Measurements from ENCODE around the gene TRUB2. TPM values are rescaled to one million over a fixed set of nuclear protein-coding genes. Genes with fewer than 3 reads are reported as not detected.
A peak's percentile ranks its signal among the peaks of the same experiment; 100 is the strongest.

Gene TRUB2
- total and polyA plus RNA-seq, 2 of the 13 experiments (the other 11 are each of a cell fraction or from before 2014, with no cell fraction given), result 22.3 to 41.2 TPM

GRCh38 chr9:128276008-128276573 is 46.2 kb downstream of the TRUB2 start, which contains the start of gene SWI5 (continued):
- TF ChIP-seq ZSCAN20 (CRISPR knock-in tag; IDR thresholded peaks at IDR 0.05; ENCODE audit: borderline replicate concordance), result no peak
- 0 out of 2 replicates have a peak, but pooled peaks have one; percentile 69 for TF ChIP-seq CREBL2 (CRISPR knock-in tag; IDR thresholded peaks at IDR 0.05; ENCODE audit: borderline replicate concordance)
- TF ChIP-seq MAX (IDR thresholded peaks at IDR 0.05), result peak; percentile 57
- no peak for TF ChIP-seq NFAT5 (CRISPR knock-in tag; IDR thresholded peaks at IDR 0.05)
- TF ChIP-seq ZNF572 (CRISPR knock-in tag; IDR thresholded peaks at IDR 0.05), result no peak
- TF ChIP-seq CENPBD1 (CRISPR knock-in tag; IDR thresholded peaks at IDR 0.05; ENCODE audit: borderline replicate concordance, low read depth), result no peak
- TF ChIP-seq ZBED4 (CRISPR knock-in tag; IDR thresholded peaks at IDR 0.05; ENCODE audit: borderline replicate concordance), result peak; percentile 74; the same call in 1 of the 2 replicates
- TF ChIP-seq ZFP36 (IDR thresholded peaks at IDR 0.05; ENCODE audit: borderline replicate concordance, low read depth, low read length, partially characterized antibody), result no peak
- TF ChIP-seq ZNF282 (IDR thresholded peaks at IDR 0.05; ENCODE audit: partially characterized antibody), result no peak
- TF ChIP-seq ZGPAT (CRISPR knock-in tag; IDR thresholded peaks at IDR 0.05), result peak; percentile 71
- TF ChIP-seq ZNF879 (CRISPR knock-in tag; IDR thresholded peaks at IDR 0.05), result no peak
- TF ChIP-seq SP1 (IDR thresholded peaks at IDR 0.05), result no peak
- TF ChIP-seq SP1 (CRISPR knock-in tag; IDR thresholded peaks at IDR 0.05), result peak; percentile 91
- TF ChIP-seq ZNF275 (CRISPR knock-in tag; IDR thresholded peaks at IDR 0.05; ENCODE audit: borderline replicate concordance), result peak; percentile 35; the same call in 1 of the 2 replicates
- TF ChIP-seq YY1 (IDR thresholded peaks at IDR 0.05; ENCODE audit: insufficient read depth, insufficient replicate concordance, low read depth, low read length), result peak; percentile 67
- TF ChIP-seq ZNF782 (CRISPR knock-in tag; IDR thresholded peaks at IDR 0.05; ENCODE audit: borderline replicate concordance), result no peak
